Measurements from ENCODE around the gene SPOCK1.
"Not testable (repeated sequence)": the region's sequence is repeated elsewhere in the genome, so short reads cannot be mapped to it uniquely, and the experiment has no call there.

The SPOCK1 gene

DNA sequence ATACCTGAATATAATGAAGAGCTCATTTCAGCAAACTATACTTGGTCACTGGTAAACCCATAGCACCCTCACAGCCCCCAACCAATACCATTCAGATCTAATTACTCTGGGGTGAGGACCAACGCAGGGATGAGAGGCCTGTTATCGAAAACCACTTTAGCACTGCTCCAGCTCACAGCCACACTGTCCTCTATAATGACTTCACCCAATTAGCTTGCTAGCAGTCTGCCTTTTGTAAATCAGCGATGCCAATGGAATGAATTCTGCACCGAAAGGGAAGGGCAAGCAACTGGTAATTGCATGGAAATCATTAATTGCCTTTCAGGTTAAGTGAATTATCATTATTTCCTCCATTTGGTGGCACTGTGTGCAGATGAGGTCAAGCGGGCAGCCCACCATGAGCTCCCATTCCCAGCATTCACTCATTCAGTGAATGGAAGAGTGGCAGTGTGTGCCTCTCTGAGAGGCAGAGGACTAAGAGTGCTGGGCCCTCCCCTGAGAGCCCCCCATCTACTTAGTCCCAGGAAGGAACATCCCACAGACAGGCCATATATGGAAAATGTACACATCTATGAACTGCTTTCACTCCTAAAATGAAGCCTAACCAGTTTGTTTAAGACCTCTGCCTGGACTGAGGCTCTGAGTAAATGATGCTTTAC lies 262.1 kb downstream of the SPOCK1 start:
- Histone ChIP-seq H3K36me3 (ENCODE audit: insufficient read depth, low read length) (no peaks in the 10 kb centered on the region), H3K4me1 (ENCODE audit: insufficient read depth, low read length) (no peaks in the 10 kb centered on the region), H3K27ac (ENCODE audit: low read depth, low read length) (no peak overlapping the region), H3K9ac (ENCODE audit: low read depth, low read length) (no peak overlapping the region), H3K9me3 (ENCODE audit: insufficient read depth, low read depth, low read length) (no peaks in the 10 kb centered on the region), H3K27me3 (ENCODE audit: insufficient read depth, low read length) (no peaks in the 10 kb centered on the region), H3K4me3 (ENCODE audit: low read length) (no peak overlapping the region)
- 97% methylated on average over 5 of the region's 5 CpGs for WGBS

DNA sequence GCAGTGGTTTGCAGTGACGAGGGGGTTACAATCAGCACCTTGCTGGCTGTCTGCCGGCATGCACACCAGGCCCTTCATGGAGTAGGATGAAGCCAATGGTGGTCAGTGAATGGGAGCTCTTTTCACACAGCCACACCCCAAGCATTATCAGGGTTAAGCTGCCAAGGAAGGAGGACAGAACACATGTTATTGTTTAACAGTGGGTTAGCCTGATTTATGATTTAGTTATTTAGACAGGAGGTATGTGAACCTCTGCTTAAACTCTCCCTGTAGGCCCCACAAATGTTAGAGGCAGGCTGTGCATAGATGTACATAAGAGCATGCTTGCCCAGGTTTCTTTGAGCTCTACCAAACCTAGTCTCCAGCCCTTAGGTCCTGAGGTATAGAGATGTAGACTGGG lies 262.9 kb downstream of the SPOCK1 start:
- Histone ChIP-seq H3K27ac (ENCODE audit: low read depth, low read length) (no peak overlapping the region), H3K9me3 (ENCODE audit: insufficient read depth, low read depth, low read length) (no peaks in the 10 kb centered on the region), H3K9ac (ENCODE audit: low read depth, low read length) (no peak overlapping the region), H3K27me3 (ENCODE audit: insufficient read depth, low read length) (no peaks in the 10 kb centered on the region), H3K4me3 (ENCODE audit: low read length) (no peak overlapping the region), H3K4me1 (ENCODE audit: insufficient read depth, low read length) (no peaks in the 10 kb centered on the region), H3K36me3 (ENCODE audit: insufficient read depth, low read length) (no peaks in the 10 kb centered on the region)
- 39% methylated on average over 2 of the region's 2 CpGs for WGBS

DNA sequence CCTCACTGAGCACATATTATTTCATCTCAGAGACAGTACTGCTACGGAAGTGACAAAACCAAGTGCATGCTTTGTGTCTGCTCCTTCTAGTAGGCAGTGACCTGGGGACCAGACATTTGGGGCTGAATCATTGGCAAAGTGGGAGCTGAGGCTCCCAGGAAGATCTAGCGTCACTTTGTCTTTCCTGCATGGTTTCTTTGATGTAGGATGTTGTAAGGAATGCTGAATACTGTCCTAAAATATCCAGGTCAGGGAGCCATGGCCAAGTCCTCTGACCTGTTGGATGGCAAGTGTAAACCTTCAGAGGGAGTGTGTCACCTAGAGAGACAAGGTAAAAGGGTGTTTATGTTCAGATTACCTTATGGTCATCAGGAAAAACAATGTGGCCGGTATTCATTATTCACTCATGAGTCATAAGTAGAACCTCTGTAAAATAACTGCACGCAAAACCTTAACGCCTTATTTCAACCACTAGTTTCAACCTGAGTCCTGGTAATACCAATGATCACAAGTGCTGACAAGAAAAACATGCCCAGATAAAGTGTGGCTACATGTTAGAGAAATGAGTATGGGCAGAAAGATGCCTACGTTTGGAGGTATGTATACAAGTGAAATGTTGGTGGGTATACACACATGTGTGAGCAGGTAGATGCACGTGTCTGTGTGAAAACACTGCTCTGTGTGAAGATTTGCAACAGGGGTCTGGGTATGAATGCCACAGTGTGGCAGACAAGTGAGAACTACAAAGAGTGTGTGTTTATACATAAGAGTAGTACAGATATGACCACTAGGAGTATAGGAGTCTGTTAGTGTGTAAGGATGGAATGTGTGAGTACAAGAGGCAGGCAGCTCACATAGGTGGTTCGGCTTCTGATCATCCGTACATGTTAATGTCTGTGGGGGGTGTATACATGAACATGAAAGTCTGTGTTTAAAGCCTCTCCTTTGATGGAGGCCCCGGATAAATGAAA lies 263.9 kb downstream of the SPOCK1 start:
- no peak overlapping the region for H3K4me3 ChIP-seq (ENCODE audit: low read length)
- no peak overlapping the region for H3K9ac ChIP-seq (ENCODE audit: low read depth, low read length)
- no peaks in the 10 kb centered on the region for H3K4me1 ChIP-seq (ENCODE audit: insufficient read depth, low read length)
- 94% methylated on average over 10 of the region's 10 CpGs for WGBS
- no peaks in the 10 kb centered on the region for H3K27me3 ChIP-seq (ENCODE audit: insufficient read depth, low read length)
- H3K27ac ChIP-seq (ENCODE audit: low read depth, low read length), result no peak overlapping the region
- no peaks in the 10 kb centered on the region for H3K36me3 ChIP-seq (ENCODE audit: insufficient read depth, low read length)
- H3K9me3 ChIP-seq (ENCODE audit: insufficient read depth, low read depth, low read length), result no peaks in the 10 kb centered on the region

DNA sequence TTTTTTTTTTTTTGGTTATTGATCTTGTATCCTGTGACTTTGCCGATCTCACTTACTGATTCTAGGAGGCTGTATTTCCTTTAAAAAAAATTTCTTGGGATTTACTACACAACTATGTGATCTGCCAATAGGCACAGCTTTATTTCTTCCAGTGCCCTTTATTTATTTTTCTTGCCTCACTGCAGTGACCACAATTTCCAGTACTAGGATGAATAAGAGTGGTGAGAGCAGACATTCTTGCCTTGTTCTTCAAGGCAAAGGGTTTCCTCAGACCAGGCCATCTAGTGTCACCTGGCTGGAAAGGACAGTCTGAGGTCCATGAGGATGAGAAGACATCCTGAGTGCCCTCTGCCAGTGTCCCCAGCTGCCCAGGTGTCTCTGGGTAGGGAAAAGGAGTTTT lies 265.4 kb downstream of the SPOCK1 start:
- H3K4me1 ChIP-seq (ENCODE audit: insufficient read depth, low read length), result no peaks in the 10 kb centered on the region
- H3K4me3 ChIP-seq (ENCODE audit: low read length), result no peak overlapping the region
- H3K27ac ChIP-seq (ENCODE audit: low read depth, low read length), result no peak overlapping the region
- H3K27me3 ChIP-seq (ENCODE audit: insufficient read depth, low read length), result no peaks in the 10 kb centered on the region
- H3K9ac ChIP-seq (ENCODE audit: low read depth, low read length), result no peak overlapping the region
- no peaks in the 10 kb centered on the region for H3K9me3 ChIP-seq (ENCODE audit: insufficient read depth, low read depth, low read length)
- 100% methylated on average over 1 of the region's 1 CpG for WGBS
- no peaks in the 10 kb centered on the region for H3K36me3 ChIP-seq (ENCODE audit: insufficient read depth, low read length)

DNA sequence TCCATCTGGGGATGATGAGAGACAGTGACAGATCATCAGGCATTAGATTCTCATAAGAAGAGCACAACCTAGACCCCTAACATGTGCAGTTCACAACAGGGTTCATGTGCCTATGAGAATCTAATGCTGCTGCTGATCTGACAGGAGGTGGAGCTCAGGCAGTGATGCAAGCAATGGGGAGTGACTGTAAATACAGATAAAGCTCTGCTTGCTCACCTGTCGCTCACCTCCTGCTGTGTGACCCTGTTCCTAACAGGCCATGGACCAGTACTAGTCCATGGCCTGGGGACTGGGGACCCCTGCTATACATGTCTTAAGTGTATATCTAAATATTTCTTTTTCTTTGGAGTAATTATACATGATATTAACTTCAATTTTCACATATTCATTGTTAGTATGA lies 265.8 kb downstream of the SPOCK1 start:
- 97% methylated on average over 1 of the region's 1 CpG for WGBS

DNA sequence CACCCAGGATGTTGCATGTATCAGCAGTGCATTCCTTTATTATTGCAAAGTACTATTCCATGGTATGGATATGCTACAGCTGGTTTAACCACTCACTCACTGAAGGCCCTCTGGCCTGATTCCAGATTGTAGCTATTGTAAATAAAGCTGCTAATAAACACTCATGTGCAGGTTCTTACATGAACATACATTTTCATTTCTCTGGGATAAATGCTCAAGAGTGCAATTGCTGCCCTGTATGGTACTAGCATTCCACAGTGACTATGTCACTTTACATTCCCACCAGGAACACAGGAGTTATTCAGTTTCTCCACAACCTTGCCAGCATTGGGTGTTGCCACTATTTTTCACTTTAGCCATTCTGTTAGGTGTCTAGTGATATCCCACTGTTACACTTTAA lies 267.6 kb downstream of the SPOCK1 start:
- no peak overlapping the region for H3K4me3 ChIP-seq (ENCODE audit: low read length)
- H3K9me3 ChIP-seq (ENCODE audit: insufficient read depth, low read depth, low read length), result no peaks in the 10 kb centered on the region
- H3K27me3 ChIP-seq (ENCODE audit: insufficient read depth, low read length), result no peaks in the 10 kb centered on the region
- no peaks in the 10 kb centered on the region for H3K4me1 ChIP-seq (ENCODE audit: insufficient read depth, low read length)
- no peak overlapping the region for H3K27ac ChIP-seq (ENCODE audit: low read depth, low read length)
- no peak overlapping the region for H3K9ac ChIP-seq (ENCODE audit: low read depth, low read length)
- H3K36me3 ChIP-seq (ENCODE audit: insufficient read depth, low read length), result no peaks in the 10 kb centered on the region

More for the DNA sequence above, 265.8 kb downstream of the SPOCK1 start:
- H3K27ac ChIP-seq (ENCODE audit: low read depth, low read length); H3K27me3 ChIP-seq (ENCODE audit: insufficient read depth, low read length); H3K4me3 ChIP-seq (ENCODE audit: low read length); H3K4me1 ChIP-seq (ENCODE audit: insufficient read depth, low read length); H3K36me3 ChIP-seq (ENCODE audit: insufficient read depth, low read length); H3K9me3 ChIP-seq (ENCODE audit: insufficient read depth, low read depth, low read length); H3K9ac ChIP-seq (ENCODE audit: low read depth, low read length): not testable (repeated sequence)

DNA sequence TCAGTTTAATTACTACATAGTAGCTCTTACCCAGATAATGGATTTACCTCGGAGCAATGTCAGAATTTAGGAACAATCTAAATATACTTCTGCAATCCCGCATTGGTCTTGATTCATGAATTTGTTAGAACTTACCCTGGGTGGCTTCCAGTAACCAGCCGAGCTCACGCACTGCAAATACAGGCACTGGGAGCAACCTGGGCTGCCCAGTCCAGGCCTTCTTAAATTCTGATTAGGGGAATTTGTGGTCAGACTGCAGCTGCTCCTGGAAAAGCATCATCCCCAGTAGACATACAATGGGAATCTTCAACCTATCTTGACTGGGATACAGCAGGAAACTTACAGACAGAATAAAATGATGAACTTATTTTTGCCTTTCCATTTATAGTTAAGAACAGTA lies 270.3 kb downstream of the SPOCK1 start:
- H3K9ac ChIP-seq (ENCODE audit: low read depth, low read length), result no peak overlapping the region
- no peaks in the 10 kb centered on the region for H3K4me1 ChIP-seq (ENCODE audit: insufficient read depth, low read length)
- no peaks in the 10 kb centered on the region for H3K9me3 ChIP-seq (ENCODE audit: insufficient read depth, low read depth, low read length)
- no peak overlapping the region for H3K27ac ChIP-seq (ENCODE audit: low read depth, low read length)
- H3K27me3 ChIP-seq (ENCODE audit: insufficient read depth, low read length), result no peaks in the 10 kb centered on the region
- H3K4me3 ChIP-seq (ENCODE audit: low read length), result no peak overlapping the region
- 91% methylated on average over 4 of the region's 4 CpGs for WGBS
- no peaks in the 10 kb centered on the region for H3K36me3 ChIP-seq (ENCODE audit: insufficient read depth, low read length)

DNA sequence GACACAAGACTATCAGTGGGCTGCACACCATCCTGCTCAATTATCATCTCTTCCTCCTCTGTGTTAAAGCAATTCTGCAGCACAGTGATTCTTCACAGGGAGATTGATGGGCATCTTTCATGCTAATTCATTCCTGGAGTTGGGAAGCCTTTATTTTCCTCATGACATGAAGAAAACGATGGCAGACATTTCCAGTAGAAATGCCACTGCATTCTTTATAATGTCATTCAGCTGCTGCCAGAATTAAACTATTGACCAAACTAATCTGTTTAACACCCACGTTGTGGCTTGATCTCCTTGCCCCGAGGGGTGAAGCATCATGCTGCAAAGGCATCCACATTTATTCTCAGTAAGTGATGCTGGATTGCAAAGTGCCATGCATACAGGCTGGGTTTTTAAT lies 273.0 kb downstream of the SPOCK1 start:
- H3K27ac ChIP-seq (ENCODE audit: low read depth, low read length), result no peak overlapping the region
- 87% methylated on average over 3 of the region's 3 CpGs for WGBS

DNA sequence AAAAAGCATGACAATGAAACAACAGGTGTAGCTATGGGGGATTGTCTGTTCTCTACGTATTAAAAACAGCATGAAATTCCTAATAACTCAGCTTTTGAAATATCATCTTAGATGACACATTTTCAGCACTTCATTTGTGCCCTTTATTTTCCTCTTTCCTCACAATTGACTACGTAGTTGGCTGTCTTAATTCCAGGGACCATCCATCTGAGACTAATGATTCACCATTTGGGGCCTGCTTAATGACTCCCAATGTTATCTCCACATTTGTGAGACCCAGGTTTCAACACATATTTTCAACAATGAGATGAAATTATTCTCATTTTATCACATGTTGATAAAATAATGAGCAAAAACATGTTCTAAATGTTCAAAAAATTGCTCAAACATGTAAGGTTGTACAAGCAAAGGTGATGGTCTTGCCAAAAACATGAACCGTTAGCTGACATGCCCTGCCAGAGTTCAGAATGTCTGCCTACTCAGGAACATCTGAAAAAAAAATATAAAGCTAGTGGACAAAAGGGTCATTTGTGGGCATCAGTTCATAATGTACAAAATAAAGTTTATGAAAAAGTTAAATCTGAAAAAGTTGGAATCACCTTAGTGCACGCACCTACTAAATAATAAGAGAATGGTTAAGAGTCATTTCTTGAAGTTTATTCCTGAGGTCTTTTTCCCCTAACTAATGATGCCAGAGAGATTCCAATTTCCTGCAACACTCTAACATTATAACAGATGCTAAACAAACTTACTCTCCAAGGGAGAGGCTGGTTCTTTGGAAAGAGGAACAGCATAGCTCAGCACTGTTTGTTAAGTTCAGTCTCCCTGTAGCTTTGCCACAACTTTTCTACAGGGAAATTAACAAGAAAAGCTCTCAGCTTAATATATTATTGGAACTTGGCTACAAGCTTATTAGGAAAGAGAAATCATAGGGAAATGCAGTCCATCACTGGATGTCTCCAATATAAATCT lies 275.5 kb downstream of the SPOCK1 start:
- H3K27me3 ChIP-seq (ENCODE audit: insufficient read depth, low read length), result no peaks in the 10 kb centered on the region
- no peaks in the 10 kb centered on the region for H3K36me3 ChIP-seq (ENCODE audit: insufficient read depth, low read length)
- no peak overlapping the region for H3K27ac ChIP-seq (ENCODE audit: low read depth, low read length)
- H3K4me1 ChIP-seq (ENCODE audit: insufficient read depth, low read length), result no peaks in the 10 kb centered on the region
- H3K9me3 ChIP-seq (ENCODE audit: insufficient read depth, low read depth, low read length), result no peaks in the 10 kb centered on the region
- H3K9ac ChIP-seq (ENCODE audit: low read depth, low read length), result no peak overlapping the region
- H3K4me3 ChIP-seq (ENCODE audit: low read length), result no peak overlapping the region
- WGBS, result 96% methylated on average over 4 of the region's 4 CpGs

More for the DNA sequence above, 273.0 kb downstream of the SPOCK1 start:
- H3K4me1 ChIP-seq (ENCODE audit: insufficient read depth, low read length), result no peaks in the 10 kb centered on the region
- no peak overlapping the region for H3K4me3 ChIP-seq (ENCODE audit: low read length)
- no peaks in the 10 kb centered on the region for H3K36me3 ChIP-seq (ENCODE audit: insufficient read depth, low read length)
- no peaks in the 10 kb centered on the region for H3K27me3 ChIP-seq (ENCODE audit: insufficient read depth, low read length)
- H3K9ac ChIP-seq (ENCODE audit: low read depth, low read length), result no peak overlapping the region
- no peaks in the 10 kb centered on the region for H3K9me3 ChIP-seq (ENCODE audit: insufficient read depth, low read depth, low read length)

DNA sequence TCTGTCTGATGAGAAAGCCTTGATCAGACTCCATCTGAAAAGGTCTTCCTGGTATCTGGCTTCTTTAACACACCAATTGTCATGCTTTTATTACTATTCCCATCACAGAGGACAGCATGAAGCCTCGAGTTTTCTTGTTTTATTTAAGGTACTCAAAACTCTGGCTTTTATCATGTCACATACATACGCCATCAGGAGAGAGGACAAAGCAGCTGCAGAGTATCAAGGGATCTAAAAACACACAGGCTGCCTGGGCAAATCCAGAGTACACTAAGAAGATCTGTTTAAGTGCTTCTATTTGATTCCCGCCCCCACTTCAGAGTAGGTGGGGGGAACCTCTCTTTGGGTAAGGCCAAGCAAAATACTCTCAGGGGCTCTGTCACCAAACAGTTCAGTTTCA lies 277.2 kb downstream of the SPOCK1 start:
- no peaks in the 10 kb centered on the region for H3K27me3 ChIP-seq (ENCODE audit: insufficient read depth, low read length)
- no peak overlapping the region for H3K4me3 ChIP-seq (ENCODE audit: low read length)
- no peak overlapping the region for H3K27ac ChIP-seq (ENCODE audit: low read depth, low read length)
- no peaks in the 10 kb centered on the region for H3K36me3 ChIP-seq (ENCODE audit: insufficient read depth, low read length)
- WGBS, result 84% methylated on average over 3 of the region's 3 CpGs
- no peaks in the 10 kb centered on the region for H3K4me1 ChIP-seq (ENCODE audit: insufficient read depth, low read length)
- no peak overlapping the region for H3K9ac ChIP-seq (ENCODE audit: low read depth, low read length)
- no peaks in the 10 kb centered on the region for H3K9me3 ChIP-seq (ENCODE audit: insufficient read depth, low read depth, low read length)

DNA sequence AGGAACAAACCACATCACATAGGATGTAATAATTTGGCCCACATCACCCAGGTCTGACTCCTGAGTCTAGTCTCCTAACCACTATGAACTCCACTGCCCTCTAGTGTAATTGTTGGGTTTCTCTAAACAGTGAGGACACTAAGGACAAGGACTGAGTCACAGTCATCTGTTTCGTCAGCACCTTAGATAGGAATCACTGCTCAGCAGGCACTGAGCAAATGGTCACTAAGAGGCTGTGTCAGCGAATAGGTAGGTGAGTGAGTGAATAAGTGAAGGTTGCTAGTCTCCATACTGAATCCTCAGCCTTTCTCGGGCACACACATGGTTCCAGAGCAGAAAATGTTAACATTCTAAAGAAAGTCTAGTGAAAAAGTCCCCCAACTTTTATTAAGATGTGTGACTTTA lies 278.6 kb downstream of the SPOCK1 start:
- H3K4me1 ChIP-seq (ENCODE audit: insufficient read depth, low read length), result no peaks in the 10 kb centered on the region
- H3K27ac ChIP-seq (ENCODE audit: low read depth, low read length), result no peak overlapping the region
- H3K4me3 ChIP-seq (ENCODE audit: low read length), result no peak overlapping the region
- H3K27me3 ChIP-seq (ENCODE audit: insufficient read depth, low read length), result no peaks in the 10 kb centered on the region
- WGBS, result 39% methylated on average over 3 of the region's 3 CpGs
- H3K36me3 ChIP-seq (ENCODE audit: insufficient read depth, low read length), result no peaks in the 10 kb centered on the region
- no peak overlapping the region for H3K9ac ChIP-seq (ENCODE audit: low read depth, low read length)
- no peaks in the 10 kb centered on the region for H3K9me3 ChIP-seq (ENCODE audit: insufficient read depth, low read depth, low read length)
